IPS DF 4.7 (cell line): Measurements from ENCODE around the gene PRMT1.

ENCODE experiments used
- DNase-seq: peaks from one replicate; pipeline ENCODE4 v3.0.0-alpha.2; 2013; ENCODE audit warnings: low spot score; ENCODE audit errors: extremely low read depth

Gene PRMT1

DNA sequence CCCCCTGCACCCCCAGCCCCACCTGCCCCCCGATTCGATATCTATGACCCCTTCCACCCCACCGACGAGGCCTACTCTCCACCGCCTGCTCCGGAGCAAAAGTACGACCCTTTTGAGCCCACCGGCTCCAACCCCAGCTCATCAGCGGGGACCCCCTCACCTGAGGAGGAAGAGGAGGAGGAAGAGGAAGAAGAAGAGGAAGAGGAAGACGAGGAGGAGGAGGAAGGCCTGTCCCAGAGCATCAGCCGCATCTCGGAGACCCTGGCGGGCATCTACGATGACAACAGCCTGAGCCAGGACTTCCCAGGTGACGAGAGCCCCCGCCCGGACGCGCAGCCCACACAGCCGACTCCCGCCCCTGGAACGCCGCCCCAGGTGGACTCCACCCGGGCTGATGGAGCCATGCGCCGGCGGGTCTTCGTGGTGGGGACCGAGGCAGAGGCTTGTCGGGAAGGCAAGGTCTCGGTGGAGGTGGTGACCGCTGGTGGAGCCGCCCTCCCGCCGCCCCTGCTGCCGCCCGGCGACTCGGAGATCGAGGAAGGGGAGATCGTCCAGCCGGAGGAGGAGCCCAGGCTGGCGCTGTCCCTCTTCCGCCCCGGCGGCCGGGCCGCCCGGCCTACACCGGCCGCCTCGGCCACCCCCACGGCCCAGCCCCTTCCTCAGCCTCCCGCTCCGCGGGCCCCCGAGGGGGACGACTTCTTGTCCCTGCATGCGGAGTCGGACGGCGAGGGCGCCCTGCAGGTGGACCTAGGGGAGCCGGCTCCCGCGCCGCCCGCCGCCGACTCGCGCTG lies 25.8 kb upstream of the PRMT1 start:
- DNase-seq: no peak

DNA sequence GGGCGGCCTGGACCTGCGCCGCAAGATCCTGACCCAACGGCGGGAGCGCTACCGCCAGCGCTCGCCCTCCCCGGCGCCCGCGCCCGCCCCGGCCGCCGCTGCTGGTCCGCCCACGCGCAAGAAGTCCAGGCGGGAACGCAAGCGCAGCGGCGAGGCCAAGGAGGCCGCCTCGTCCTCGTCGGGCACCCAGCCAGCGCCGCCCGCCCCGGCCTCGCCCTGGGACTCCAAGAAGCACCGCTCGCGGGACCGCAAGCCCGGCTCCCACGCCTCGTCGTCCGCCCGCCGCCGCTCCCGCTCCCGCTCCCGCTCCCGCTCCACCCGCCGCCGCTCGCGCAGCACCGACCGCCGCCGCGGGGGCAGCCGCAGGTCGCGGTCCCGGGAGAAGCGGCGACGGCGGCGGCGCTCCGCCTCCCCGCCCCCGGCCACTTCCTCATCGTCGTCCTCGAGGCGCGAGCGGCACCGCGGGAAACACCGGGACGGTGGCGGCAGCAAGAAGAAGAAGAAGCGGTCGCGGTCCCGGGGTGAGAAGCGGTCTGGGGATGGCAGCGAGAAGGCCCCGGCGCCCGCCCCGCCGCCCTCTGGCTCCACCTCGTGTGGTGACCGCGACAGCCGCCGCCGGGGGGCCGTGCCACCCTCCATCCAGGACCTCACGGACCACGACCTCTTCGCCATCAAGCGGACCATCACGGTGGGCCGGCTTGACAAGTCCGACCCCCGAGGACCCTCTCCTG lies 25.1 kb upstream of the PRMT1 start:
- no peak for DNase-seq

GRCh38 chr19:49652551-49653465 lies 24.3 kb upstream of the PRMT1 start:
- DNase-seq: no peak

DNA sequence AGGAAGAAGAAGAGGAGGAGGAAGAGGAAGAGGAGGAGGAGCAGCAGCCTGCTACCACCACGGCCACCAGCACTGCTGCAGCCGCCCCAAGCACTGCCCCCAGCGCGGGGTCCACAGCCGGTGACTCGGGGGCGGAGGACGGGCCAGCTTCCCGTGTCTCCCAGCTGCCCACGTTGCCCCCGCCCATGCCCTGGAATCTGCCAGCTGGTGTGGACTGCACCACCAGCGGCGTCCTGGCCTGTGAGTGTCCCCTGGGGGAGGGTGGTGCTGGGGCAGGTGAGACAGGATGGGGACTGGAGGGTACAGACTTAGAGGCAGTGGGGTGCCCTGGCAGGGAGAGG lies 23.6 kb upstream of the PRMT1 start:
- DNase-seq: no peak

DNA sequence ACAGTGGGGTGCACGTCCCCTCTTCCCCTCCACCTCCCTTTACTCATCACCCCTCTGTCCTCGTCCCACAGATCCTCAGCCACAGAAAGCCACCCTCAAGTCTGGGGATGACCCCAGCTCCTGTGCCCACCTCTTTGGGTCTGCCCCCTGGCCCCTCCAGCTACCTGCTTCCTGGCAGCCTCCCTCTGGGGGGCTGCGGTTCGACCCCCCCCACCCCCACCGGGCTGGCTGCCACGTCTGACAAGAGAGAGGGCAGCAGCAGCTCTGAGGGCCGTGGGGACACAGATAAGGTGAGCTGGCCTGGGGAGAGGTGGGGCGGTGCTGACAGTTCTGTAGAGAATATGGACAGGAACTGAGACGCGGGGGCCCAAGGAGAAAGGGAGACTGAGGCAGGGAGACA lies 22.5 kb upstream of the PRMT1 start:
- no peak for DNase-seq

GRCh38 chr19:49655570-49656455 lies 21.3 kb upstream of the PRMT1 start:
- no peak for DNase-seq

DNA sequence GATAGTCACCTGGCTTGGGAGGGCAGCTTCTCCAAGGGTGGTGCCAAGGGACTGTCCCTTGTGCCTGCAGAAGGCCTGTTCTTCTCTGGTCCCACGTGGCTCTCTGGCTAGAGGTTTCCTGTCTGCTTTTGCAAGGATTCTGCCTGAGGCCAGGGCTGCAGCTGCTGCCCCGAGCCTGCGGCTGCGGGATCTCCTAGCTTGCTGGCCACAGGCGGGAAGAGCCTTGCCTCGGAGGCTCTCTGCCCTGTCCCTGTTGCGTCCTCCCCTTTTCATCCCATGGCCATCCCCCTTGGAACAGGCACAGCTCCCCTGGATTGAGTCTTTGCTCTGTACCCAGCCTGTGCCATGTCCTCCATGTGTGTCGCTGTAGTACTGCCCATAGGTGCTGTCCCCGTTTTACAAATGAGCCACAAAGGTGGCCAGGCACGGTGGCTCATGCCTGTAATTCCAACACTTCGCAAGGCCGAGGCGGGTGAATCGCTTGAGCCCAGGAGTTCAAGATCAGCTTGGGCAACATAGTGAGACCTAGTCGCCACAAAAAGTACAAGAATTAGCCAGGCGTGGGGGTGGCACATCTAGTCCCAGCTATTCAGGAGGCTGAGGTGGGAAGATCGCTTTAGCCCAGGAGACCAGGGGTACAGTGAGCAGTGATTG lies 20.5 kb upstream of the PRMT1 start:
- DNase-seq: no peak

GRCh38 chr19:49657493-49658138 lies 19.5 kb upstream of the PRMT1 start:
- no peak for DNase-seq

DNA sequence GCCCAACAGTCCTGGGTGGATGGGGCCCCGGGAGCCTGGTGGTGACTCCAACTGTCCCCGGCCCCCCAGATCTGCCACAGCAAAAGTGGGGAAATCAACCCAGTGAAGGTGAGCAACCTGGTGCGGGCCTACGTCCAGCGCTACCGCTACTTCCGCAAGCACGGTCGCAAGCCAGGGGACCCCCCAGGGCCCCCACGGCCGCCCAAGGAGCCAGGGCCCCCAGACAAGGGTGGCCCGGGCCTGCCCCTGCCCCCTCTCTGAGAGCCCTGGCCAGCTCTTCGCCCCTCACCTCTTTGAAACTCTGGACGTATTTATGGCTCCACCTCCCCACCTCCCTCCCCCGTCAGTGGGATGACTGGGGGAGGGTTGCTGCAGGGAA lies 18.9 kb upstream of the PRMT1 start:
- no peak for DNase-seq

- DNase-seq: no peak
These were observed 18.3 kb upstream of the PRMT1 start for GRCh38 chr19:49658566-49659442.

- no peak for DNase-seq
These were observed 16.6 kb upstream of the PRMT1 start for GRCh38 chr19:49660338-49660961.

- no peak for DNase-seq
These were observed 15.1 kb upstream of the PRMT1 start for GRCh38 chr19:49662011-49662410.

DNA sequence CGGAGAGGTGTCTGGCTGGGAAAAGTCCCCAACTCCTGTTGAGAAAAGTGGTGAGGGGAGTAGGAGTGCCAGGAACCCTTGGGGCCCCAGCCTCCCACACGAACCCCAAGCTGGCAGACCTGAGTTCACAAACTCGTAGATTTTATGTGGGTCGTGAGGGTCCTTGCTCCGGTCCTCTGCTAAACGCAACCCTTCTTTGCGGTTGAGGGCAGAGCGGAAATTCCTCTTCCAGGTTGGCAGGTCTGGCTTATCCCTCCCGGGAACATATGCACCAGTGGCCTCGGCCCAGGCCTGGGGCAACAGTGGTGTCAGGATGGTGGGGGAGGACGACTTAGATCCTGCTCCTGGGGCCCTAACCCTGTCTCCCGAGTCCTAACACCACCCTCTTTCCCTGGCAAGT lies 13.8 kb upstream of the PRMT1 start:
- no peak for DNase-seq

GRCh38 chr19:49664171-49665035 lies 12.7 kb upstream of the PRMT1 start:
- no peak for DNase-seq

- no peak for DNase-seq
These were observed 12.1 kb upstream of the PRMT1 start for GRCh38 chr19:49665036-49665350.

DNA sequence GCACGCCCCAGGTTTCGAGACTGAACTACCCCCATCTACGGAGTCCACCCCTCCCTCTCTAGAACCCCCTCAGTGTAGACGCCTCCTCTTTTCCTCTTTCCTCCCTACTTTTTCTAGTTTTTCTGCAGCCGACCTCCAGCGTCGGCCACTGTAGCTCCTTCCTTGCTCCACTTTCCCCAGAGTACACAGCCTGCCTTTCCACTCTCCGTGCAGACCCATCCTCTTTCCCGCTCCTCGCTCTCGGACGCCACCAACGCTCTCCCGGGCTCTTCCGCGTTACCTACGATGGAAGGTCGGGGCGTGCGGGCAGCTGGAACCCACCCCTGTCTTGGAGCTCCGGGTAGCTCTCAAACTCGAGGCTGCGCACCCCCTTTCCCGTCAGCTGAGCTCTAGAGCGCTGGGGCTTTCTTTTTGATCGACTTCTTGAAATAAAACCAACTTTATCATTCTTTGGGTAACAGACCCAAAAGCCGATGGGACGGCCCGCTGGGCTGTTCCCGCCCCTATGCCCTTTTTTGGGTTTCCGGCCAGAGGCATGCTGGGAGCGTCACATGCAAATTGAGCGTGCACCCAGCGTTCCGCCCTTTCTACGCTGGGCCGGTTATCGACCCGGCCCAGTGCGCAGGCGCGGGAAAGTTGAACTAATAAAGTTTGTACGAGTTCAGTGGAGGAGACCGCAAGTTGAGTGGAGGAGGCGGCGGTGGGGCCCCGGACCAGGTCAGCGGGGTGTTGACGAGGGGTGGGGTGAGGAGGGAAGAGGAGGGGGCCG lies 11.5 kb upstream of the PRMT1 start, which contains the start of the genes BCL2L12 and IRF3:
BCL2L12 (plus strand) TSS at position 583 of the 769 bp plus-strand sequence. CDS start 760 bp downstream, outside the sequence.
IRF3 (minus strand) TSS at position 507 of the 769 bp plus-strand sequence. CDS start 1,019 bp downstream, outside the sequence.
- DNase-seq: no peak

GRCh38 chr19:49666120-49666444 lies 11.0 kb upstream of the PRMT1 start:
- no peak for DNase-seq
